CD14-positive monocyte (primary cell): ENCODE data around the gene RETREG1. TPM values are rescaled to one million over a fixed set of nuclear protein-coding genes. Genes with fewer than 3 reads are reported as not detected.

Experiments used
- DNase-seq, 3 donors: peaks; one replicate each; pipeline ENCODE4 v3.0.0-alpha.2; 2011 to 2022
- H2AFZ ChIP-seq: 2 replicates; pipeline ENCODE4 v1.6.0; 2012; ENCODE audit warnings: mild to moderate bottlenecking, low read depth, low read length, inconsistent platforms; ENCODE audit not compliant: insufficient read depth, poor library complexity, severe bottlenecking
- H3K27ac ChIP-seq, 2 donors: 1 replicate in 1 of 2; 2 replicates in 1 of 2; pipeline ENCODE4 v1.5.1; 2012 to 2013; ENCODE audit warnings: low read length in 2 of 2, control low read depth in 1 of 2, inconsistent platforms in 1 of 2, low read depth in 1 of 2, mild to moderate bottlenecking in 1 of 2
- H3K27me3 ChIP-seq, 2 donors: one replicate each; pipeline versions ENCODE4 v1.6.0 to v1.6.1; 2011 to 2013; ENCODE audit warnings: low read length in 2 of 2; ENCODE audit not compliant: control insufficient read depth in 2 of 2, insufficient read depth in 2 of 2
- H3K36me3 ChIP-seq, 2 donors: replicated peaks in 1 of 2; 1 replicate in 1 of 2; 2 replicates in 1 of 2; pipeline versions ENCODE4 v1.5.1 to v1.6.1; 2012 to 2013; ENCODE audit warnings: low read length in 2 of 2, control low read depth in 1 of 2, inconsistent platforms in 1 of 2, mild to moderate bottlenecking in 1 of 2; ENCODE audit not compliant: insufficient read depth in 2 of 2, control insufficient read depth in 1 of 2
- H3K4me1 ChIP-seq, 2 donors: 1 replicate in 1 of 2; 2 replicates in 1 of 2; pipeline versions ENCODE4 v1.5.1 to v1.6.1; 2012 to 2013; ENCODE audit warnings: low read length in 2 of 2, control low read depth in 1 of 2, inconsistent platforms in 1 of 2, mild to moderate bottlenecking in 1 of 2, moderate library complexity in 1 of 2; ENCODE audit not compliant: insufficient read depth in 2 of 2, control insufficient read depth in 1 of 2
- H3K4me2 ChIP-seq: replicated peaks from 2 replicates; pipeline ENCODE3; 2012; ENCODE audit warnings: low read length, moderate library complexity, mild to moderate bottlenecking; ENCODE audit not compliant: poor library complexity, severe bottlenecking; ENCODE audit errors: extremely low read depth
- H3K4me3 ChIP-seq, 3 experiments: fragments of 200-600 bp in 1 of 3; sonication (generic) in 1 of 3; replicated peaks in 1 of 3; 1 replicate in 2 of 3; 2 replicates in 1 of 3; pipeline ENCODE4 v1.5.1; 2011 to 2013; ENCODE audit warnings: low read length in 3 of 3, mild to moderate bottlenecking in 3 of 3, control low read depth in 2 of 3, low read depth in 2 of 3, inconsistent platforms in 1 of 3, moderate library complexity in 1 of 3
- H3K79me2 ChIP-seq: 2 replicates; pipeline ENCODE4 v1.6.0; 2012; ENCODE audit warnings: mild to moderate bottlenecking, control low read depth, inconsistent platforms, low read length, moderate library complexity; ENCODE audit not compliant: insufficient read depth
- H3K9ac ChIP-seq: 2 replicates; pipeline ENCODE4 v1.6.0; 2017; ENCODE audit warnings: low read length, mild to moderate bottlenecking; ENCODE audit not compliant: insufficient read depth, poor library complexity, severe bottlenecking
- H3K9me3 ChIP-seq, 2 donors: replicated peaks in 1 of 2; 1 replicate in 1 of 2; 2 replicates in 1 of 2; pipeline versions ENCODE4 v1.5.1 to v1.6.1; 2012 to 2013; ENCODE audit warnings: low read length in 2 of 2, control low read depth in 1 of 2; ENCODE audit not compliant: control insufficient read depth in 1 of 2, insufficient read depth in 1 of 2
- H4K20me1 ChIP-seq: 2 replicates; pipeline ENCODE4 v1.6.0; 2012; ENCODE audit warnings: mild to moderate bottlenecking, low read length, control low read depth, moderate library complexity; ENCODE audit not compliant: insufficient read depth
- H3K27ac Mint-ChIP-seq, 7 donors: one replicate each; pipeline ENCODE4 v1.8.0; 2020; ENCODE audit warnings: mild to moderate bottlenecking in 7 of 7, mixed read lengths in 7 of 7, moderate library complexity in 6 of 7, inconsistent platforms in 2 of 7
- H3K27me3 Mint-ChIP-seq, 3 donors: one replicate each; pipeline ENCODE4 v1.8.0; 2021 to 2022; ENCODE audit warnings: low read depth in 3 of 3, mild to moderate bottlenecking in 3 of 3, mixed read lengths in 3 of 3, moderate library complexity in 3 of 3, inconsistent platforms in 1 of 3
- H3K36me3 Mint-ChIP-seq, 2 donors: one replicate each; pipeline ENCODE4 v1.8.0; 2020; ENCODE audit warnings: mixed read lengths in 2 of 2, inconsistent platforms in 1 of 2, mild to moderate bottlenecking in 1 of 2
- H3K4me1 Mint-ChIP-seq: one replicate; pipeline ENCODE4 v1.8.0; 2020; ENCODE audit warnings: mild to moderate bottlenecking, mixed read lengths
- H3K4me3 Mint-ChIP-seq, 2 donors: one replicate each; pipeline ENCODE4 v1.8.0; 2020; ENCODE audit warnings: mild to moderate bottlenecking in 2 of 2, mixed read lengths in 2 of 2, moderate library complexity in 1 of 2
- H3K9me3 Mint-ChIP-seq, 7 donors: one replicate each; pipeline ENCODE4 v1.8.0; 2020 to 2022; ENCODE audit warnings: mixed read lengths in 7 of 7, mild to moderate bottlenecking in 6 of 7, moderate library complexity in 6 of 7, inconsistent platforms in 2 of 7
- WGBS: methylation state at CpG from one replicate; pipeline ENCODE4 v1.1.5; 2013; ENCODE audit warnings: missing lambda C conversion rate; ENCODE audit not compliant: insufficient coverage; 5-methylcytosine and 5-hydroxymethylcytosine counted together
- intact Hi-C, 2 donors: fragments of 100-400 bp; cut with micrococcal nuclease; formaldehyde crosslinking; loops; one replicate each; pipeline versions ENCODE4 v1.15.0 to v1.15.1; 2023
- polyA plus RNA-seq, 3 donors: library from polyadenylated mRNA; depleted of rRNA in 1 of 3; unstranded in 2 of 3; stranded (reverse) in 1 of 3; fragments of 300-500 nt in 2 of 3; fragments of >200 nt in 1 of 3; fragmentation: Illumina TruSeq in 2 of 3; gene quantifications; 1 replicate in 2 of 3; 2 replicates in 1 of 3; pipeline ENCODE4 v1.2.3, GENCODE V29; 2012 to 2021
- TF ChIP-seq, protein P1 (sequence below): fragments of 200-600 bp; IDR thresholded peaks from one replicate; pipeline ENCODE4 v1.8.0; 2022; ENCODE audit warnings: antibody characterized with exemption, mild to moderate bottlenecking

RETREG1 gene
- polyA plus RNA-seq, 3 donors: 3.5 to 6.4 (median 4.7) TPM

DNA sequence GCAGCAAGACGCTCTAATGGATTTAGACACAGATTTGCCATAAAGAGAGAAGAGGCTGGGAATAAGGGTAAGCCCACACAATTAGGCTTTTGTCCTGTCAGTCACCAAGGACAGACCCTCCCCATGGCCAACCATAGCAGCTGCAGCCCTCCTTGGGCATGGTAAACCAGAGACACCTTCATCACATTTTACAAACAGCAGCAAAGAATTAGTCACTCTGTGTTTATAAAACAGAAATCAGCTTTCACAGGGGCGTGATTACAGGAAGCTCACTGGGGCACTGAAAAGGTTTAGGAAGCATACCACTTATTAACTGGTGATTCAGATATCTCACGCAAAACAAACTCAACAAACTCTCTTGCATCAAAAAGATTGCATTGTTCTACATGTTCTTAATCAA is 113.9 kb downstream of the RETREG1 start:
- Histone ChIP-seq H3K9ac (no peak overlapping the region), H4K20me1 (no peaks in the 10 kb centered on the region), H3K4me2 (no peak overlapping the region), H3K4me3 (no peak overlapping the region), H2AFZ (no peak overlapping the region), H3K9me3 (no peaks in the 10 kb centered on the region), H3K27me3 (no peaks in the 10 kb centered on the region), H3K79me2 (no peaks in the 10 kb centered on the region), H3K27ac (no peak overlapping the region), H3K36me3 (no peaks in the 10 kb centered on the region), H3K4me1 (no peaks in the 10 kb centered on the region)
- Mint-ChIP-seq H3K27me3 (peaks cover 0 to 1% (median 0%) of the 10 kb centered on the region in 3 donors), H3K36me3 (peaks cover 0 to 2% of the 10 kb centered on the region in 2 donors), H3K4me3 (no peak overlapping the region), H3K27ac (no peak overlapping the region), H3K4me1 (peaks cover 2% of the 10 kb centered on the region), H3K9me3 (peaks cover 0 to 7% (median 0%) of the 10 kb centered on the region in 7 donors)
- 100% methylated on average over 3 of the region's 3 CpGs for WGBS
- intact Hi-C loops: no loop called here
- no peak for DNase-seq
- TF ChIP-seq, protein P1, sequence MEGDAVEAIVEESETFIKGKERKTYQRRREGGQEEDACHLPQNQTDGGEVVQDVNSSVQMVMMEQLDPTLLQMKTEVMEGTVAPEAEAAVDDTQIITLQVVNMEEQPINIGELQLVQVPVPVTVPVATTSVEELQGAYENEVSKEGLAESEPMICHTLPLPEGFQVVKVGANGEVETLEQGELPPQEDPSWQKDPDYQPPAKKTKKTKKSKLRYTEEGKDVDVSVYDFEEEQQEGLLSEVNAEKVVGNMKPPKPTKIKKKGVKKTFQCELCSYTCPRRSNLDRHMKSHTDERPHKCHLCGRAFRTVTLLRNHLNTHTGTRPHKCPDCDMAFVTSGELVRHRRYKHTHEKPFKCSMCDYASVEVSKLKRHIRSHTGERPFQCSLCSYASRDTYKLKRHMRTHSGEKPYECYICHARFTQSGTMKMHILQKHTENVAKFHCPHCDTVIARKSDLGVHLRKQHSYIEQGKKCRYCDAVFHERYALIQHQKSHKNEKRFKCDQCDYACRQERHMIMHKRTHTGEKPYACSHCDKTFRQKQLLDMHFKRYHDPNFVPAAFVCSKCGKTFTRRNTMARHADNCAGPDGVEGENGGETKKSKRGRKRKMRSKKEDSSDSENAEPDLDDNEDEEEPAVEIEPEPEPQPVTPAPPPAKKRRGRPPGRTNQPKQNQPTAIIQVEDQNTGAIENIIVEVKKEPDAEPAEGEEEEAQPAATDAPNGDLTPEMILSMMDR: no peak

DNA sequence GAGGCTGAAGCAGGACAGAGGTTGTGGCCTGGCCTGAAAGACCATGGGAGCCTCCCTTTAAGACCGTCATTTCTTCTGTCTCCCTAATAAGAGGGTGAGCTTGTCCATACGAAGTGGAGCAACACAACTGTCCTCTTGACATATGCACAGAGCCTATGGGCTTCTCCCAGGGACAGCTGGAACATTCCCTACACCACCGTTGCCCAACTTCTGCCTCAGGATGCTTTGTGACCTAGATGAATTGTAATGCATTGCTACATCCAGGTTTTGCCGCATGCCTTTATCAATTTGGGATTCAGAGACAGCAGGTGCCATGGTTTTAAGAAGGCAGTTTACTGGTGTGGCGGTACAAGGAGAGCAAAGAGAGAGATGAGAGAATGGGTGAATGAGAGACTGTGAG is 116.8 kb downstream of the RETREG1 start:
- Mint-ChIP-seq H3K36me3 (peaks cover 0 to 2% of the 10 kb centered on the region in 2 donors), H3K4me1 (peaks cover 7% of the 10 kb centered on the region), H3K9me3 (peaks cover 3 to 17% (median 11%) of the 10 kb centered on the region in 7 donors), H3K27me3 (no peaks in the 10 kb centered on the region), H3K27ac (no peak overlapping the region), H3K4me3 (no peak overlapping the region)
- no peaks in the 10 kb centered on the region for H3K4me1 ChIP-seq
- intact Hi-C loops: no loop called here
- no peak for DNase-seq
- no peaks in the 10 kb centered on the region for H3K36me3 ChIP-seq
- H3K4me2 ChIP-seq: no peak overlapping the region
- TF ChIP-seq, protein P1: no peak
- H4K20me1 ChIP-seq: no peaks in the 10 kb centered on the region
- H2AFZ ChIP-seq: no peak overlapping the region
- H3K27ac ChIP-seq: no peak overlapping the region
- H3K9ac ChIP-seq: no peak overlapping the region
- WGBS: 96% methylated on average over 2 of the region's 5 CpGs
- no peaks in the 10 kb centered on the region for H3K27me3 ChIP-seq
- no peak overlapping the region for H3K4me3 ChIP-seq
- peaks cover 0 to 11% of the 10 kb centered on the region in 2 donors for H3K9me3 ChIP-seq
- no peaks in the 10 kb centered on the region for H3K79me2 ChIP-seq
